H1 (cell line): ENCODE data around the gene PCGF3. TPM values are rescaled to one million over a fixed set of nuclear protein-coding genes. Genes with fewer than 3 reads are reported as not detected.

Experiments
- CTCF ChIA-PET: fragments of 300-600 bp; sonication (Branson Sonifier 250); formaldehyde crosslinking; loops from one replicate; lab custom pipeline; 2021; ENCODE audit not compliant: partially characterized antibody; lab: Charles Lee
- POLR2A ChIA-PET: fragments of 300-600 bp; sonication (Branson Sonifier 250); formaldehyde crosslinking; loops from one replicate; lab custom pipeline; 2021; ENCODE audit warnings: inconsistent platforms; ENCODE audit not compliant: partially characterized antibody; lab: Charles Lee
- DNase-seq, 2 experiments: peaks; one replicate each; pipeline versions ENCODE4 v3.0.0 to v3.0.0-alpha.2; 2010 to 2022; ENCODE audit warnings: low spot score in 2 of 2, low read depth in 1 of 2, mixed read lengths in 1 of 2
- FAIRE-seq: peaks from 2 replicates; lab custom pipeline; 2011; peaks lifted over from hg19 to GRCh38; lab: Jason Lieb, UNC
- H2AFZ ChIP-seq: 2 replicates; pipeline ENCODE4 v1.8.1; 2012; ENCODE audit warnings: low read length, inconsistent platforms
- H2AK5ac ChIP-seq: 2 replicates; pipeline ENCODE4 v1.6.1; 2013; ENCODE audit warnings: low read depth, low read length
- H2BK120ac ChIP-seq: replicated peaks from 2 replicates; pipeline ENCODE3; 2013; ENCODE audit warnings: low read depth, low read length, inconsistent platforms
- H2BK12ac ChIP-seq: 2 replicates; pipeline ENCODE4 v1.6.1; 2013; ENCODE audit warnings: low read depth, low read length
- H2BK15ac ChIP-seq: 2 replicates; pipeline ENCODE4 v1.6.1; 2013; ENCODE audit warnings: low read length
- H2BK20ac ChIP-seq: 2 replicates; pipeline ENCODE4 v1.6.1; 2013; ENCODE audit warnings: low read length
- H2BK5ac ChIP-seq: 2 replicates; pipeline ENCODE4 v1.6.1; 2013; ENCODE audit warnings: low read depth, low read length
- H3K14ac ChIP-seq: 2 replicates; pipeline ENCODE4 v1.6.1; 2013; ENCODE audit warnings: inconsistent platforms; ENCODE audit not compliant: insufficient read length
- H3K18ac ChIP-seq: 2 replicates; pipeline ENCODE4 v1.6.1; 2013; ENCODE audit warnings: low read length; ENCODE audit errors: extremely low read depth
- H3K23ac ChIP-seq: 2 replicates; pipeline ENCODE4 v1.6.1; 2013; ENCODE audit warnings: inconsistent platforms; ENCODE audit not compliant: insufficient read length
- H3K23me2 ChIP-seq: 2 replicates; pipeline ENCODE4 v1.6.1; 2013; ENCODE audit warnings: low read depth, low read length
- H3K27ac ChIP-seq: 2 replicates; pipeline ENCODE4 v1.6.1; 2011; ENCODE audit warnings: low read depth, low read length, inconsistent platforms
- H3K27me3 ChIP-seq, 4 experiments: replicated peaks in 1 of 4; 1 replicate in 1 of 4; 2 replicates in 3 of 4; pipeline versions ENCODE4 v1.6.1 to v1.8.1; 2011 to 2013; ENCODE audit warnings: low read length in 3 of 4, mild to moderate bottlenecking in 3 of 4, inconsistent platforms in 2 of 4, mixed read lengths in 2 of 4, moderate library complexity in 1 of 4; ENCODE audit not compliant: control insufficient read depth in 3 of 4, insufficient read depth in 3 of 4; ENCODE audit errors: extremely low read depth in 1 of 4
- H3K36me3 ChIP-seq, 4 experiments: 2 replicates each; pipeline versions ENCODE4 v1.6.1 to v1.8.1; 2011 to 2013; ENCODE audit warnings: mild to moderate bottlenecking in 4 of 4, low read length in 3 of 4, moderate library complexity in 2 of 4, control low read depth in 1 of 4, inconsistent platforms in 1 of 4; ENCODE audit not compliant: insufficient read depth in 4 of 4, control insufficient read depth in 2 of 4
- H3K4ac ChIP-seq: replicated peaks from 2 replicates; pipeline ENCODE3; 2013; ENCODE audit warnings: low read length, low read depth, mixed read lengths, inconsistent platforms; ENCODE audit not compliant: insufficient read length
- H3K4me1 ChIP-seq, 4 experiments: replicated peaks in 1 of 4; 1 replicate in 1 of 4; 2 replicates in 3 of 4; pipeline versions ENCODE4 v1.6.1 to v1.8.1; 2011 to 2013; ENCODE audit warnings: low read length in 3 of 4, inconsistent platforms in 2 of 4, mixed read lengths in 1 of 4; ENCODE audit not compliant: insufficient read depth in 4 of 4, control insufficient read depth in 3 of 4
- H3K4me2 ChIP-seq, 2 experiments: 2 replicates each; pipeline versions ENCODE4 v1.6.1 to v1.8.1; 2011 to 2013; ENCODE audit warnings: low read depth in 2 of 2, low read length in 2 of 2, control low read depth in 1 of 2, inconsistent platforms in 1 of 2, mild to moderate bottlenecking in 1 of 2; ENCODE audit not compliant: insufficient read depth in 1 of 2
- H3K4me3 ChIP-seq, 4 experiments: fragments of 200-600, 300-600 bp in 1 of 4; sonication (generic), shearing (Covaris generic), sonication (Bioruptor Twin) in 1 of 4; 2 replicates each; pipeline versions ENCODE4 v1.5.1 to v1.8.1; 2011 to 2016; ENCODE audit warnings: low read length in 4 of 4, low read depth in 3 of 4, control low read depth in 2 of 4, inconsistent platforms in 2 of 4, mild to moderate bottlenecking in 2 of 4, mixed read lengths in 1 of 4, moderate library complexity in 1 of 4; ENCODE audit not compliant: insufficient read depth in 2 of 4; ENCODE audit errors: extremely low read depth in 1 of 4
- H3K56ac ChIP-seq: replicated peaks from 2 replicates; pipeline ENCODE3; 2013; ENCODE audit warnings: low read depth, mild to moderate bottlenecking, mixed read lengths, low read length, inconsistent platforms; ENCODE audit not compliant: insufficient read length
- H3K79me1 ChIP-seq: 2 replicates; pipeline ENCODE4 v1.6.1; 2013; ENCODE audit warnings: low read depth, low read length, control low read depth
- H3K79me2 ChIP-seq, 2 experiments: 2 replicates each; pipeline versions ENCODE4 v1.6.1 to v1.8.1; 2012 to 2013; ENCODE audit warnings: low read length in 2 of 2, mild to moderate bottlenecking in 2 of 2, inconsistent platforms in 1 of 2; ENCODE audit not compliant: insufficient read depth in 2 of 2, control insufficient read depth in 1 of 2
- H3K9ac ChIP-seq, 4 experiments: replicated peaks in 1 of 4; 1 replicate in 1 of 4; 2 replicates in 3 of 4; pipeline versions ENCODE4 v1.6.1 to v1.8.1; 2011 to 2013; ENCODE audit warnings: low read depth in 3 of 4, low read length in 3 of 4, control low read depth in 2 of 4, mild to moderate bottlenecking in 2 of 4, moderate library complexity in 2 of 4, inconsistent platforms in 1 of 4; ENCODE audit errors: extremely low read depth in 1 of 4
- H3K9me3 ChIP-seq, 2 experiments: 2 replicates each; pipeline versions ENCODE4 v1.6.1 to v1.8.1; 2012 to 2013; ENCODE audit warnings: mild to moderate bottlenecking in 2 of 2, moderate library complexity in 2 of 2, control low read depth in 1 of 2, inconsistent platforms in 1 of 2, low read depth in 1 of 2, low read length in 1 of 2, mixed read lengths in 1 of 2; ENCODE audit not compliant: insufficient read depth in 2 of 2
- H4K20me1 ChIP-seq, 2 experiments: replicated peaks in 1 of 2; 2 replicates each; pipeline versions ENCODE3 to v1.8.1; 2011 to 2013; ENCODE audit warnings: inconsistent platforms in 2 of 2, low read length in 2 of 2, mild to moderate bottlenecking in 1 of 2; ENCODE audit not compliant: insufficient read depth in 2 of 2, control insufficient read depth in 1 of 2
- H4K5ac ChIP-seq: 2 replicates; pipeline ENCODE4 v1.6.1; 2013; ENCODE audit warnings: low read length, low read depth, mixed read lengths, inconsistent platforms; ENCODE audit not compliant: insufficient read length
- H4K8ac ChIP-seq: 2 replicates; pipeline ENCODE4 v1.8.0; 2013; ENCODE audit warnings: mild to moderate bottlenecking, moderate library complexity, low read length, inconsistent platforms; ENCODE audit not compliant: insufficient read depth; ENCODE audit errors: extremely low read depth
- H4K91ac ChIP-seq: replicated peaks from 2 replicates; pipeline ENCODE3; 2013; ENCODE audit warnings: low read length, mixed read lengths, inconsistent platforms; ENCODE audit not compliant: insufficient read length
- ATF3 ChIP-seq: IDR thresholded peaks from 2 replicates; pipeline ENCODE4 v1.6.1; 2011; ENCODE audit warnings: low read depth, mild to moderate bottlenecking, low read length; ENCODE audit not compliant: insufficient read depth
- NANOG ChIP-seq: IDR thresholded peaks from 2 replicates; pipeline ENCODE4 v1.6.1; 2011; ENCODE audit warnings: low read length, low read depth, mild to moderate bottlenecking, inconsistent platforms; ENCODE audit not compliant: insufficient read depth, poor library complexity, severe bottlenecking
- SP1 ChIP-seq: IDR thresholded peaks from 2 replicates; pipeline ENCODE4 v1.6.1; 2011; ENCODE audit warnings: low read depth, low read length
- WGBS, 2 experiments: shearing (Covaris generic) in 1 of 2; methylation state at CpG; one replicate each; pipeline versions ENCODE4 v1.1.6 to v1.1.7; 2013 to 2015; ENCODE audit warnings: low lambda C conversion rate in 2 of 2, mixed read lengths in 2 of 2, inconsistent platforms in 1 of 2, low coverage in 1 of 2, missing lambda C conversion rate in 1 of 2; ENCODE audit not compliant: insufficient replicate concordance in 2 of 2, insufficient coverage in 1 of 2, insufficient read length in 1 of 2; ENCODE audit errors: extremely low coverage in 1 of 2, missing lambda C conversion rate in 1 of 2; 5-methylcytosine and 5-hydroxymethylcytosine counted together
- polyA plus RNA-seq, 7 experiments: library from polyadenylated mRNA; depleted of rRNA in 3 of 7; stranded (reverse) in 5 of 7; unstranded in 2 of 7; fragments of >200 nt in 5 of 7; fragments of 200-250 nt in 2 of 7; gene quantifications; 1 replicate in 5 of 7; 2 replicates in 1 of 7; 4 replicates in 1 of 7; pipeline versions ENCODE4 v1.2.1 to v1.2.3, GENCODE V29; 2011 to 2013; ENCODE audit warnings: missing spikeins in 2 of 7, mixed read lengths in 2 of 7
- total RNA-seq: library from RNA; stranded (reverse); fragmentation: NEBNext Ultra II Directional; extraction: Animal tissue kit (Norgen Biotek cat#: 25700); gene quantifications from 2 replicates; pipeline ENCODE4 v1.2.1, GENCODE V29; 2021

PCGF3 gene
- total and polyA plus RNA-seq, 2 of the 8 experiments (the other 6 are each of a cell fraction or from before 2014, with no cell fraction given) = 52.7 to 52.9 TPM

DNA sequence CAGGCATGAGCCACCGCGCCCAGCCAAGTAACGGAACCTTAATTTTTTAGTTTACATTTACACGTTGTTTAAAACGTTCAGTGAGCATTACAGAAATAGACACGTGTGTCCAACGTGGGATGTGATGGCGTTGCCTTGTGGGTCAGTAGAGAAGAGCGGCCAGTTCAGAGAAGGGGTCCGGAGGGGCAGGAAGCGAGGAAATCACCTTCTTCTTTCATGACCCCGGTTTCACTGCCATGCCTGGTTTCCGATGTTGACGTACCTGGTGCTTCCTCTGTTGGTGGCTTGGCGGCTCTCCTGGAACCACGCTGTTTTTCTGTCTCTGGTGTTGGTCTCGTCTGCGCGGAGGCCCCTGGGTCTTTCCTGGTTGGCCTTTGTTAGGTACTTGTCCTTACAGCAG, 42.8 kb downstream of the PCGF3 start:
- H2BK12ac ChIP-seq = no peak overlapping the region
- no peak overlapping the region for H3K4me3 ChIP-seq
- no peak overlapping the region for H2BK5ac ChIP-seq
- WGBS, 2 experiments = 92% methylated on average over 19 of the region's 19 CpGs; no CpG with 5 or more reads in 1 of the 2 experiments
- H3K23ac ChIP-seq = no peak overlapping the region
- peaks cover 0 to 11% (median 6%) of the 10 kb centered on the region in 4 experiments; a peak in 5 of 8 replicates for H3K36me3 ChIP-seq
- no peak overlapping the region for H3K9ac ChIP-seq
- no peaks in the 10 kb centered on the region for H3K27me3 ChIP-seq
- H2AK5ac ChIP-seq = no peak overlapping the region
- H4K5ac ChIP-seq = no peak overlapping the region
- peaks cover 0 to 12% of the 10 kb centered on the region in 2 experiments; a peak in 1 of 4 replicates for H3K79me2 ChIP-seq
- ChIA-PET POLR2A (interaction anchor here (1.4 kb wide), 1 partner anchor 19 kb away, joined by 3 read pairs; no protein-coding TSS in a partner anchor), CTCF (no interaction called here)
- H3K23me2 ChIP-seq = no peaks in the 10 kb centered on the region
- DNase-seq (no peak), FAIRE-seq (no peak)
- peaks cover 9 to 14% of the 10 kb centered on the region in 2 experiments for H4K20me1 ChIP-seq
- no peak overlapping the region for H3K18ac ChIP-seq
- H2AFZ ChIP-seq = no peak overlapping the region
- no peak overlapping the region for H4K91ac ChIP-seq
- no peaks in the 10 kb centered on the region; a peak in 1 of 4 replicates for H3K9me3 ChIP-seq
- H3K27ac ChIP-seq = no peak overlapping the region
- H2BK15ac ChIP-seq = no peak overlapping the region
- H3K14ac ChIP-seq = no peak overlapping the region
- no peak overlapping the region for H2BK120ac ChIP-seq
- TF ChIP-seq SP1 (no peak), NANOG (no peak), ATF3 (no peak)
- no peak overlapping the region for H3K56ac ChIP-seq
- no peak overlapping the region for H3K4ac ChIP-seq
- H3K4me2 ChIP-seq = no peak overlapping the region
- H3K79me1 ChIP-seq = peaks cover 3% of the 10 kb centered on the region; the same call in 1 of the 2 replicates
- H2BK20ac ChIP-seq = no peak overlapping the region
- no peak overlapping the region for H4K8ac ChIP-seq
- no peaks in the 10 kb centered on the region for H3K4me1 ChIP-seq
